ENCODE results near the gene KLHL22.
"Not testable (repeated sequence)": the region's sequence is repeated elsewhere in the genome, so short reads cannot be mapped to it uniquely, and the experiment has no call there.

The KLHL22 gene

GRCh38 chr22:20395907-20396287 lies 99.7 kb downstream of the KLHL22 start:
- peak; percentile 49 for DNase-seq

- DNase-seq: no peak
Observed at GRCh38 chr22:20395181-20395906, 100.3 kb downstream of the KLHL22 start.

GRCh38 chr22:20393705-20394476 lies 101.7 kb downstream of the KLHL22 start, which contains the start of gene ZNF74:
ZNF74 (plus strand) TSS chr22:20394151; CDS start chr22:20394629, 478 bp downstream.
- DNase-seq: peak; percentile 88

GRCh38 chr22:20392983-20393704 lies 102.5 kb downstream of the KLHL22 start:
- DNase-seq: no peak

- not testable (repeated sequence) for DNase-seq
Observed at GRCh38 chr22:20392365-20392881, 103.2 kb downstream of the KLHL22 start.

Measured in MV-4-11 (cell line).